OCI-LY1 (cell line): ENCODE measurements around the gene CCDC73.
"Not testable (repeated sequence)": the region's sequence is repeated elsewhere in the genome, so short reads cannot be mapped to it uniquely, and the experiment has no call there.

Source experiments
- H2AFZ ChIP-seq: fragments of 200-600 bp; sonication (generic), shearing (Covaris generic); 2 replicates; pipeline ENCODE4 v1.6.0; 2014; ENCODE audit warnings: antibody characterized with exemption, mild to moderate bottlenecking, low read length
- H3F3A ChIP-seq: fragments of 200-600 bp; sonication (generic), shearing (Covaris generic); 2 replicates; pipeline ENCODE4 v1.6.0; 2014; ENCODE audit warnings: mild to moderate bottlenecking, antibody characterized with exemption, low read length, moderate library complexity; ENCODE audit not compliant: insufficient read depth
- H3K27ac ChIP-seq: fragments of 200-600 bp; sonication (generic); 2 replicates; pipeline ENCODE4 v1.5.1; 2014; ENCODE audit warnings: low read length, mixed run types, mild to moderate bottlenecking, low read depth; ENCODE audit not compliant: poor library complexity, severe bottlenecking
- H3K27me3 ChIP-seq: fragments of 200-600 bp; sonication (generic); 2 replicates; pipeline ENCODE4 v1.6.0; 2014; ENCODE audit warnings: antibody characterized with exemption, mild to moderate bottlenecking, low read length, moderate library complexity; ENCODE audit not compliant: insufficient read depth
- H3K36me3 ChIP-seq: fragments of 200-600 bp; sonication (generic); 2 replicates; pipeline ENCODE4 v1.6.1; 2014; ENCODE audit warnings: mild to moderate bottlenecking, antibody characterized with exemption, low read length, moderate library complexity, mixed read lengths; ENCODE audit not compliant: insufficient read depth
- H3K4me1 ChIP-seq: fragments of 200-600 bp; sonication (generic); 2 replicates; pipeline ENCODE4 v1.5.1; 2014; ENCODE audit warnings: mild to moderate bottlenecking, low read length, moderate library complexity; ENCODE audit not compliant: insufficient read depth, severe bottlenecking
- H3K4me2 ChIP-seq: fragments of 200-600 bp; sonication (generic), shearing (Covaris generic); 2 replicates; pipeline ENCODE4 v1.6.1; 2014; ENCODE audit warnings: low read length
- H3K4me3 ChIP-seq: fragments of 200-600 bp; sonication (generic); 2 replicates; pipeline ENCODE4 v1.5.1; 2014; ENCODE audit warnings: low read length, low read depth, mild to moderate bottlenecking, mixed read lengths; ENCODE audit not compliant: poor library complexity, severe bottlenecking
- H3K79me2 ChIP-seq: fragments of 200-600 bp; shearing (Covaris generic); 2 replicates; pipeline ENCODE4 v1.6.1; 2016; ENCODE audit warnings: mixed run types, low read length, mixed read lengths; ENCODE audit not compliant: insufficient read depth
- H3K9ac ChIP-seq: fragments of 200-600 bp; sonication (generic), shearing (Covaris generic); 2 replicates; pipeline ENCODE4 v1.6.1; 2014; ENCODE audit warnings: mild to moderate bottlenecking, low read length, mixed read lengths
- H3K9me2 ChIP-seq: fragments of 200-600 bp; sonication (generic), shearing (Covaris generic); 2 replicates; pipeline ENCODE4 v1.6.1; 2014; ENCODE audit warnings: low read depth, mild to moderate bottlenecking, low read length, mixed read lengths
- H3K9me3 ChIP-seq: fragments of 200-600 bp; shearing (Covaris generic); 2 replicates; pipeline ENCODE4 v1.6.1; 2014; ENCODE audit warnings: low read length, mixed read lengths
- H4K20me1 ChIP-seq: fragments of 200-600 bp; sonication (generic), shearing (Covaris generic); 2 replicates; pipeline ENCODE4 v1.6.0; 2016; ENCODE audit warnings: mild to moderate bottlenecking, low read length; ENCODE audit not compliant: insufficient read depth
- EZH2 ChIP-seq: fragments of 200-600 bp; sonication (generic), shearing (Covaris generic); IDR thresholded peaks from 2 replicates; pipeline ENCODE4 v1.8.0; 2017; ENCODE audit warnings: borderline replicate concordance, mixed run types, mild to moderate bottlenecking, antibody characterized with exemption, low read length, moderate library complexity, mixed read lengths
- TF ChIP-seq, protein P1 (sequence below): fragments of 200-600 bp; sonication (generic), shearing (Covaris generic); IDR thresholded peaks from 2 replicates; pipeline ENCODE4 v1.5.1; 2017; ENCODE audit warnings: mild to moderate bottlenecking, antibody characterized with exemption, low read length, moderate library complexity, mixed read lengths

CCDC73 gene

DNA sequence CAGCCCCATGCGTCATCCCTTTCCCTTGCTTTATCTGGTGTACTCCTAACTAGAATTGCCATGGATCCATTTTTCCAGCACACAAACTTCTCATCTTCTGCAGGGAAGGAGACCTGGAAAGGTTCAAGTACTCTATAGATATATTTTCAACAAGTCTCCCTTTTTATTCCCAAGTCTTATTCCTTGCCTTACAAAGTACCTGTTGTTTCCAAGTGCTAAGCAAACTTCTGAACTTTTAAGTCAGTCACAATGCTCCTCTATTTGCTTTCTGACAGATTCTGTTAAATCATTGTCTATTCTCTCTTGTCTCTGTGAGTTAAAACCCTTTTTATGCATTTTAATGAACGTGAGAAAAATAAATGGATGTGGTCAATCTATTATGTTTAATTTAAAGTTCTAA lies 20.4 kb downstream of the CCDC73 start:
- no peaks in the 10 kb centered on the region for H3K27me3 ChIP-seq
- H2AFZ ChIP-seq: no peak overlapping the region
- H3K36me3 ChIP-seq: no peaks in the 10 kb centered on the region
- TF ChIP-seq, protein P1, sequence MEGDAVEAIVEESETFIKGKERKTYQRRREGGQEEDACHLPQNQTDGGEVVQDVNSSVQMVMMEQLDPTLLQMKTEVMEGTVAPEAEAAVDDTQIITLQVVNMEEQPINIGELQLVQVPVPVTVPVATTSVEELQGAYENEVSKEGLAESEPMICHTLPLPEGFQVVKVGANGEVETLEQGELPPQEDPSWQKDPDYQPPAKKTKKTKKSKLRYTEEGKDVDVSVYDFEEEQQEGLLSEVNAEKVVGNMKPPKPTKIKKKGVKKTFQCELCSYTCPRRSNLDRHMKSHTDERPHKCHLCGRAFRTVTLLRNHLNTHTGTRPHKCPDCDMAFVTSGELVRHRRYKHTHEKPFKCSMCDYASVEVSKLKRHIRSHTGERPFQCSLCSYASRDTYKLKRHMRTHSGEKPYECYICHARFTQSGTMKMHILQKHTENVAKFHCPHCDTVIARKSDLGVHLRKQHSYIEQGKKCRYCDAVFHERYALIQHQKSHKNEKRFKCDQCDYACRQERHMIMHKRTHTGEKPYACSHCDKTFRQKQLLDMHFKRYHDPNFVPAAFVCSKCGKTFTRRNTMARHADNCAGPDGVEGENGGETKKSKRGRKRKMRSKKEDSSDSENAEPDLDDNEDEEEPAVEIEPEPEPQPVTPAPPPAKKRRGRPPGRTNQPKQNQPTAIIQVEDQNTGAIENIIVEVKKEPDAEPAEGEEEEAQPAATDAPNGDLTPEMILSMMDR: no peak
- H3K9me3 ChIP-seq: no peaks in the 10 kb centered on the region
- no peak overlapping the region for H3K27ac ChIP-seq
- H4K20me1 ChIP-seq: no peaks in the 10 kb centered on the region
- no peaks in the 10 kb centered on the region for H3K9me2 ChIP-seq
- H3K4me3 ChIP-seq: no peak overlapping the region
- H3K4me2 ChIP-seq: no peak overlapping the region
- no peaks in the 10 kb centered on the region for H3K4me1 ChIP-seq
- H3F3A ChIP-seq: no peaks in the 10 kb centered on the region
- no peak overlapping the region for H3K9ac ChIP-seq
- H3K79me2 ChIP-seq: no peaks in the 10 kb centered on the region

DNA sequence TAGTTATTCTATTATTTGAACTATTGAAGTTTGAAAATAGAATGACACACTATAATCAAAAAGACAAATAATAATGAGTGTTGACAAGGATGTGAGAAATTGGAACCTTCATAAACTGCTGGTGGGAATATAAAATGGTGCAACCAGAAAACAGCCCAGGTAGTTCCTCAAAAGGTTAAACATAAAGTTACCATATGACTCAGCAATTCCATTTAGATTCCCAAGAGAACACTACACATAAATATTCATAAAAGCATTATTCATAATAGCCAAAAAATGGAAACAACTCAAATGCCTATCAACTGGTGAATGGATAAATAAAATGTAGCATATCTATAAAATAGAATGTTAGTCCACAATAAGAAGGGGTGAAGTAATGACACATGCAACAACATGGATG lies 21.7 kb downstream of the CCDC73 start:
- no peaks in the 10 kb centered on the region for H3K27me3 ChIP-seq
- no peaks in the 10 kb centered on the region for H3K4me1 ChIP-seq
- no peak overlapping the region for H2AFZ ChIP-seq
- no peak overlapping the region for H3K4me3 ChIP-seq
- no peak overlapping the region for H3K9ac ChIP-seq
- H3K36me3 ChIP-seq: no peaks in the 10 kb centered on the region
- no peak overlapping the region for H3K27ac ChIP-seq
- H4K20me1 ChIP-seq: no peaks in the 10 kb centered on the region
- H3K79me2 ChIP-seq: no peaks in the 10 kb centered on the region
- H3F3A ChIP-seq: no peaks in the 10 kb centered on the region
- no peaks in the 10 kb centered on the region for H3K9me2 ChIP-seq
- H3K4me2 ChIP-seq: no peak overlapping the region
- no peaks in the 10 kb centered on the region for H3K9me3 ChIP-seq
- TF ChIP-seq, protein P1: no peak
- TF ChIP-seq EZH2: no peak

DNA sequence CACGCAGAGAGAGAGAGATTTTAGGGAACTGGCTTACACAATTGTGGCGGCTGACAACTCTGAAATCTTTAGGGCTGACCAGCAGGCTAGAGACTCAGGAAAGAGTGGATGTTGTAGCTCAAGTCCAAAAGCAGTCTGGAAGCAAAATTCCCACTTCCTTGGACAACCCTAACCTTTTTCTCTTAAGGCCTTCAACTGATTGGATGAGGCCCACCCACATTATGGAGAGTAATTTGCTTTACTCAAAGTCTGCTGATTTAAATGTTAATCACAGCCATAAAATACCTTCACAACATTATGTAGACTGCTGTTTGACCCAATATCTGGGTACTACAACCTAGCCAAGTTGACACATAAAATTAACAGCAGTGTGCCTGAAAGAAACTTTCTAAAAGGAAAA lies 32.7 kb downstream of the CCDC73 start:
- not testable (repeated sequence) for H3K4me2 ChIP-seq, H3F3A ChIP-seq

DNA sequence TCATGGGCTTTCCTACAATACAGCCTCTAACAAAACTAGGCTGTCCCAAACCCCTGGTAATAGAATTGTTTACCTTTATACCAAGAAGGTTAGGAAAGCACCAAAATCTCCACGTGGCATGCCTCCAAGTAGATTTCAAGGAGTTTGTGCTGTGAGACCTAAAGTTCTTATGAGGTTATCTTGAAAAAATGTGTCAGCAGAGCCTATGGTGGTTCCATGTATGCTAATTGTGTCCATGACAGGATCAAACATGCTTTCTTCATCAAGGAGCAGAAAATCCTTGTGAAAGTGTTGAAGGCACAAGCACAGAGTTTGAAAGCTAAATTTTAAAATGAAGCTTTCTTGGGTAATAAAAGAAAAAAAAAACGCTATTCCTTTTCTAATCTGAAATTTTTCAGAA lies 36.2 kb downstream of the CCDC73 start:
- H3K9ac ChIP-seq: no peak overlapping the region
- no peaks in the 10 kb centered on the region for H4K20me1 ChIP-seq
- H3K9me2 ChIP-seq: no peaks in the 10 kb centered on the region
- no peak overlapping the region for H2AFZ ChIP-seq
- no peaks in the 10 kb centered on the region for H3K79me2 ChIP-seq
- TF ChIP-seq, protein P1: no peak
- TF ChIP-seq EZH2: no peak
- H3K4me1 ChIP-seq: no peaks in the 10 kb centered on the region
- no peaks in the 10 kb centered on the region for H3F3A ChIP-seq
- no peak overlapping the region for H3K27ac ChIP-seq
- H3K9me3 ChIP-seq: no peaks in the 10 kb centered on the region
- no peaks in the 10 kb centered on the region for H3K27me3 ChIP-seq
- no peaks in the 10 kb centered on the region for H3K36me3 ChIP-seq
- H3K4me3 ChIP-seq: no peak overlapping the region
- no peak overlapping the region for H3K4me2 ChIP-seq

More for the DNA sequence above, 32.7 kb downstream of the CCDC73 start:
- H3K4me3 ChIP-seq, H3K27me3 ChIP-seq, H2AFZ ChIP-seq, H3K27ac ChIP-seq, H3K9me3 ChIP-seq, H4K20me1 ChIP-seq, H3K79me2 ChIP-seq, H3K4me1 ChIP-seq, H3K36me3 ChIP-seq, H3K9me2 ChIP-seq, H3K9ac ChIP-seq: not testable (repeated sequence)

DNA sequence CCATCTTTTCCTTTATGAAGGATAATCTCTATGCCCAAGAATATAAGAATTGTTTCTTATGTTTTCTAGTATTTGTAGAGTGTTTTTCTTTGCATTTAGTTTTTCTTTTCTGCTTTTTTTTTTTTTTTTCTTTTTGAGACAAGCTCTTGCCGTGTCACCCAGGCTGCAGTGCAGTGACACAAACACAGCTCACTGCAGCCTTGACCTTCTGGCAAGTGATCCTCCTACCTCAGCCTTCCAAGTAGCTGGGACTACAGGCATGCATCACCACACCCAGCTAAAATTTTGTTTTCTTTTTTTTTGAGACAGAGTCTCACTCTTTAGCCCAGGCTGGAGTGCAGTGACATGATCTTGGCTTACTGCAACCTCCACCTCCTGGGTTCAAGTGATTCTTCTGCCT lies 41.3 kb downstream of the CCDC73 start:
- not testable (repeated sequence) for H3K27me3 ChIP-seq, H2AFZ ChIP-seq, H3K36me3 ChIP-seq, H3K4me2 ChIP-seq, H3K9ac ChIP-seq, H3K4me3 ChIP-seq, H3K9me3 ChIP-seq, H3K9me2 ChIP-seq, H3K27ac ChIP-seq, H4K20me1 ChIP-seq, H3K79me2 ChIP-seq, H3F3A ChIP-seq, H3K4me1 ChIP-seq
